ENCODE measurements around the gene OR3A1. TPM values are rescaled to one million over a fixed set of nuclear protein-coding genes. Genes with fewer than 3 reads are reported as not detected.

The OR3A1 gene
- total and polyA plus RNA-seq, 10 of the 15 experiments (the other 5 are each of a cell fraction or from before 2014, with no cell fraction given): not detected

DNA sequence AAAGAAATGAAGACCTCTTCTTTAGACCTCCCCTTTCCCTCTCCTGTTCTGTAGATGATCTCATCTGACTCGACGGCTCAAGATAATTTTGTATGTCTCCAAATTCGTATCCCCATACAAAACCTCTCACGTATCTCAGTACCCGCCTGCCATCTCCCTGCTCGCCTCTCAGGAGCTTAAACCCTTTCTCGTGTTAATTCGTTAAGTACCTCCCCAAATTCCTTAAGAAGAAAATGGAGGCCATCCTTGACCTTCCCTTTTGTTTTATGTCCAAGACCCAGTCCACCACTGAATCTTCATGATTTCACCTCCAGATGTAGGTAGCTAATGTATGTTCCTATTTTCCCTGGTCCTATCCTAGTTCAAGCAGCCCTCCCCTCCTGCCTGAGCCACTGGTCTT, 41.6 kb downstream of the OR3A1 start:
- no peak for FAIRE-seq
- CTCF ChIA-PET: no interaction called here
- Histone ChIP-seq H4K20me1 (ENCODE audit: control insufficient read depth, insufficient read depth) (no peaks in the 10 kb centered on the region), H3K4me1 (ENCODE audit: control insufficient read depth, insufficient read depth, low read length) (no peaks in the 10 kb centered on the region), H3K27me3 (replicated peaks in 1 of 2; ENCODE audit: control insufficient read depth in 2 of 2, insufficient read depth in 2 of 2, low read length in 1 of 2) (no peaks in the 10 kb centered on the region), H3K4me2 (ENCODE audit: control insufficient read depth, insufficient read depth) (no peak overlapping the region), H2AFZ (ENCODE audit: control insufficient read depth, low read depth, low read length) (no peak overlapping the region), H3K4me3 (no peak overlapping the region), H3K27ac (ENCODE audit: control insufficient read depth, insufficient read depth) (no peak overlapping the region), H3K36me3 (ENCODE audit: control insufficient read depth in 2 of 2, insufficient read depth in 2 of 2, low read length in 1 of 2) (no peaks in the 10 kb centered on the region), H3K9me3 (replicated peaks; ENCODE audit: control insufficient read depth, insufficient read depth, low read length) (no peaks in the 10 kb centered on the region), H3K9ac (ENCODE audit: control insufficient read depth, insufficient read depth, low read length) (no peak overlapping the region), H3K79me2 (ENCODE audit: control insufficient read depth, insufficient read depth, low read length) (no peaks in the 10 kb centered on the region)
- DNase-seq (ENCODE audit: low read depth, low spot score): no peak
- WGBS (ENCODE audit: insufficient coverage, insufficient replicate concordance, low lambda C conversion rate, missing lambda C conversion rate): 40% methylated on average over 8 of the region's 8 CpGs
- BruUV-seq (replicated peaks): no TSS peak
- TF ChIP-seq, protein P1, sequence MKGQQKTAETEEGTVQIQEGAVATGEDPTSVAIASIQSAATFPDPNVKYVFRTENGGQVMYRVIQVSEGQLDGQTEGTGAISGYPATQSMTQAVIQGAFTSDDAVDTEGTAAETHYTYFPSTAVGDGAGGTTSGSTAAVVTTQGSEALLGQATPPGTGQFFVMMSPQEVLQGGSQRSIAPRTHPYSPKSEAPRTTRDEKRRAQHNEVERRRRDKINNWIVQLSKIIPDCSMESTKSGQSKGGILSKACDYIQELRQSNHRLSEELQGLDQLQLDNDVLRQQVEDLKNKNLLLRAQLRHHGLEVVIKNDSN (IDR thresholded peaks at IDR 0.05; ENCODE audit: borderline replicate concordance, extremely low read length, insufficient read depth, low read depth, low read length): no peak
- TF ChIP-seq, protein P2, sequence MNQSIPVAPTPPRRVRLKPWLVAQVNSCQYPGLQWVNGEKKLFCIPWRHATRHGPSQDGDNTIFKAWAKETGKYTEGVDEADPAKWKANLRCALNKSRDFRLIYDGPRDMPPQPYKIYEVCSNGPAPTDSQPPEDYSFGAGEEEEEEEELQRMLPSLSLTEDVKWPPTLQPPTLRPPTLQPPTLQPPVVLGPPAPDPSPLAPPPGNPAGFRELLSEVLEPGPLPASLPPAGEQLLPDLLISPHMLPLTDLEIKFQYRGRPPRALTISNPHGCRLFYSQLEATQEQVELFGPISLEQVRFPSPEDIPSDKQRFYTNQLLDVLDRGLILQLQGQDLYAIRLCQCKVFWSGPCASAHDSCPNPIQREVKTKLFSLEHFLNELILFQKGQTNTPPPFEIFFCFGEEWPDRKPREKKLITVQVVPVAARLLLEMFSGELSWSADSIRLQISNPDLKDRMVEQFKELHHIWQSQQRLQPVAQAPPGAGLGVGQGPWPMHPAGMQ (IDR thresholded peaks at IDR 0.05; ENCODE audit: borderline replicate concordance): no peak
- TF ChIP-seq CBX3 (IDR thresholded peaks at IDR 0.05; ENCODE audit: borderline replicate concordance, low read depth) (no peak), ATF7 (IDR thresholded peaks at IDR 0.05; ENCODE audit: low read depth) (no peak), EED (IDR thresholded peaks at IDR 0.05; ENCODE audit: low read depth) (no peak), POLR2A (IDR thresholded peaks at IDR 0.05; ENCODE audit: low read depth, low read length) (no peak), SIX5 (IDR thresholded peaks at IDR 0.05; ENCODE audit: low read depth, low read length, severe bottlenecking) (no peak), HCFC1 (IDR thresholded peaks at IDR 0.05; ENCODE audit: low read length) (no peak), NR2F1 (conservative IDR thresholded peaks at IDR 0.05) (no peak), PML (IDR thresholded peaks at IDR 0.05; ENCODE audit: low read length) (no peak), CBFB (IDR thresholded peaks at IDR 0.05; ENCODE audit: low read depth) (no peak), GABPA (IDR thresholded peaks at IDR 0.05; ENCODE audit: low read depth) (no peak), SREBF1 (IDR thresholded peaks at IDR 0.05; ENCODE audit: low read length) (no peak), EZH2 (IDR thresholded peaks at IDR 0.05; ENCODE audit: borderline replicate concordance, control insufficient read depth, low read depth, low read length) (no peak), JUNB (IDR thresholded peaks at IDR 0.05) (no peak)
- TF ChIP-seq, protein P3, sequence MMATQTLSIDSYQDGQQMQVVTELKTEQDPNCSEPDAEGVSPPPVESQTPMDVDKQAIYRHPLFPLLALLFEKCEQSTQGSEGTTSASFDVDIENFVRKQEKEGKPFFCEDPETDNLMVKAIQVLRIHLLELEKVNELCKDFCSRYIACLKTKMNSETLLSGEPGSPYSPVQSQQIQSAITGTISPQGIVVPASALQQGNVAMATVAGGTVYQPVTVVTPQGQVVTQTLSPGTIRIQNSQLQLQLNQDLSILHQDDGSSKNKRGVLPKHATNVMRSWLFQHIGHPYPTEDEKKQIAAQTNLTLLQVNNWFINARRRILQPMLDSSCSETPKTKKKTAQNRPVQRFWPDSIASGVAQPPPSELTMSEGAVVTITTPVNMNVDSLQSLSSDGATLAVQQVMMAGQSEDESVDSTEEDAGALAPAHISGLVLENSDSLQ (IDR thresholded peaks at IDR 0.05): no peak
- TF ChIP-seq, protein P4, sequence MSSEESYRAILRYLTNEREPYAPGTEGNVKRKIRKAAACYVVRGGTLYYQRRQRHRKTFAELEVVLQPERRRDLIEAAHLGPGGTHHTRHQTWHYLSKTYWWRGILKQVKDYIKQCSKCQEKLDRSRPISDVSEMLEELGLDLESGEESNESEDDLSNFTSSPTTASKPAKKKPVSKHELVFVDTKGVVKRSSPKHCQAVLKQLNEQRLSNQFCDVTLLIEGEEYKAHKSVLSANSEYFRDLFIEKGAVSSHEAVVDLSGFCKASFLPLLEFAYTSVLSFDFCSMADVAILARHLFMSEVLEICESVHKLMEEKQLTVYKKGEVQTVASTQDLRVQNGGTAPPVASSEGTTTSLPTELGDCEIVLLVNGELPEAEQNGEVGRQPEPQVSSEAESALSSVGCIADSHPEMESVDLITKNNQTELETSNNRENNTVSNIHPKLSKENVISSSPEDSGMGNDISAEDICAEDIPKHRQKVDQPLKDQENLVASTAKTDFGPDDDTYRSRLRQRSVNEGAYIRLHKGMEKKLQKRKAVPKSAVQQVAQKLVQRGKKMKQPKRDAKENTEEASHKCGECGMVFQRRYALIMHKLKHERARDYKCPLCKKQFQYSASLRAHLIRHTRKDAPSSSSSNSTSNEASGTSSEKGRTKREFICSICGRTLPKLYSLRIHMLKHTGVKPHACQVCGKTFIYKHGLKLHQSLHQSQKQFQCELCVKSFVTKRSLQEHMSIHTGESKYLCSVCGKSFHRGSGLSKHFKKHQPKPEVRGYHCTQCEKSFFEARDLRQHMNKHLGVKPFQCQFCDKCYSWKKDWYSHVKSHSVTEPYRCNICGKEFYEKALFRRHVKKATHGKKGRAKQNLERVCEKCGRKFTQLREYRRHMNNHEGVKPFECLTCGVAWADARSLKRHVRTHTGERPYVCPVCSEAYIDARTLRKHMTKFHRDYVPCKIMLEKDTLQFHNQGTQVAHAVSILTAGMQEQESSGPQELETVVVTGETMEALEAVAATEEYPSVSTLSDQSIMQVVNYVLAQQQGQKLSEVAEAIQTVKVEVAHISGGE (CRISPR knock-in tag; IDR thresholded peaks at IDR 0.05): no peak
- SMC1A ChIA-PET (ENCODE audit: uncharacterized antibody, unreplicated experiment): no interaction called here
- in situ Hi-C loops (cut with MboI) (no loop called here), intact Hi-C loops (cut with micrococcal nuclease; ENCODE audit: unreplicated experiment) (no loop called here)
- RAD21 ChIA-PET (ENCODE audit: unreplicated experiment): no interaction called here
- no peak for ATAC-seq
- POLR2A ChIA-PET: interaction anchor here (0.7 kb wide), 1 partner anchor 20 kb away, joined by 3 read pairs; no protein-coding TSS in a partner anchor
